IPS-15b (cell line): ENCODE measurements around the gene SH3RF3.
"Not testable (repeated sequence)": the region's sequence is repeated elsewhere in the genome, so short reads cannot be mapped to it uniquely, and the experiment has no call there.

Experiments
- H3K27me3 ChIP-seq: one replicate; pipeline ENCODE4 v1.6.1; 2013; ENCODE audit warnings: low read length; ENCODE audit not compliant: control insufficient read depth, insufficient read depth
- H3K36me3 ChIP-seq: one replicate; pipeline ENCODE4 v1.6.1; 2013; ENCODE audit warnings: low read length; ENCODE audit not compliant: control insufficient read depth, insufficient read depth
- H3K4me1 ChIP-seq: one replicate; pipeline ENCODE4 v1.6.1; 2013; ENCODE audit warnings: mild to moderate bottlenecking, low read length; ENCODE audit not compliant: control insufficient read depth, insufficient read depth
- H3K4me3 ChIP-seq: one replicate; pipeline ENCODE4 v1.5.1; 2013; ENCODE audit warnings: low read depth, low read length
- H3K9ac ChIP-seq: one replicate; pipeline ENCODE4 v1.6.1; 2013; ENCODE audit warnings: low read depth, mild to moderate bottlenecking, low read length
- H3K9me3 ChIP-seq: one replicate; pipeline ENCODE4 v1.6.1; 2013; ENCODE audit warnings: mild to moderate bottlenecking, low read length; ENCODE audit not compliant: control insufficient read depth, insufficient read depth

SH3RF3 gene

DNA sequence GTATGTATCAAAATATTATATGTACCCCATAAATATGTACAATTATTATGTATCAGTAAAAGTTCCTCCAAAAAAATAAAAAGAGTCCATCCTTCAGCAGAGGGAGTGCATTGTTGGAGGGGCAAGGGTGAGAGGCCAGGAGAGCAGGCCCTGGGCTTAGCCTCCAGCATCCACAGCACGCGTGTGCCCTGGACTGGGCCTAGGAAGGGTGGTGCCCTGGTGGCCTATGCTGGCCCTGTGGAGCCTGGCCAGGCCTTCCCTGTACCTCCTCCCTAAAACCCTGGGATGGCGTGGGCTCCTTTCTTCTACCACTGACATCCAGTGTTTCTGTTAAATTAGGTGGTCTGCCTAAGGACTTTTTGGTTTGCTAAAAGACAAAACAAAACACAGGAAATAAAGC is 93.4 kb downstream of the SH3RF3 start:
- Histone ChIP-seq H3K36me3 (no peaks in the 10 kb centered on the region), H3K27me3 (no peaks in the 10 kb centered on the region), H3K9ac (no peak overlapping the region), H3K4me1 (no peaks in the 10 kb centered on the region), H3K9me3 (no peaks in the 10 kb centered on the region), H3K4me3 (no peak overlapping the region)

DNA sequence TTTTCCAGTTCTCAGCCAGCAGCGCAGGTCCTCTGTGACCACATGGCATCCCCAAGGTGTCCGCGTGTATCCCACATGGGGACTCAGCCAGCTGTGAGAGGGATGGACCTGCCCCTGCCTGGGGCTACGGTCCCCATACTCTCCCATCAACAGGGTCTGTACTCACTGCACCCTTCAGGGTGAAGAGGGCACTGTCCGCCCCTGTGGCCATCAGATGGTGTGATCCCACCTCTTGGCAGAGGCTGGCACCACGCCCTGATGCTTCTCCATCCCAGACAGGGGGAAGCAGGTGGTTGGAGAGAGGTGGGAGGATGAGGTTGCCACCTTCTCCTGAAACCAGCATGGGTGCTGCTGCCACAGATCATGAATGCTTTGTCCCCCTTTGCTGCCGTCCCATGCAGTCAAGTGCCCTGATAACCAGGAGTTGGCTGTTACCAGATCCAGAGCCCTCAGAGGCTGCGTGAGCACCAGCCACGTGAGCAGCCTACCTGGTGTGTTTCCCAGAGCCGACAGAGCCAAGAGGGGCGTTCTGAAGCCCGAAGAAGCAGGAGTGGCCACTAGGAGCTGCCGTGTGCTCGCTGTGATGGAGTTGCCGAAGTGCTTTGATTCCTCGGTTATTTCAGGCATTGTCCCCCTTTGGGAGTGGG is 93.9 kb downstream of the SH3RF3 start:
- no peak overlapping the region for H3K4me3 ChIP-seq
- no peaks in the 10 kb centered on the region for H3K27me3 ChIP-seq
- H3K9me3 ChIP-seq, result no peaks in the 10 kb centered on the region
- H3K36me3 ChIP-seq, result no peaks in the 10 kb centered on the region
- H3K4me1 ChIP-seq, result no peaks in the 10 kb centered on the region
- H3K9ac ChIP-seq, result no peak overlapping the region

DNA sequence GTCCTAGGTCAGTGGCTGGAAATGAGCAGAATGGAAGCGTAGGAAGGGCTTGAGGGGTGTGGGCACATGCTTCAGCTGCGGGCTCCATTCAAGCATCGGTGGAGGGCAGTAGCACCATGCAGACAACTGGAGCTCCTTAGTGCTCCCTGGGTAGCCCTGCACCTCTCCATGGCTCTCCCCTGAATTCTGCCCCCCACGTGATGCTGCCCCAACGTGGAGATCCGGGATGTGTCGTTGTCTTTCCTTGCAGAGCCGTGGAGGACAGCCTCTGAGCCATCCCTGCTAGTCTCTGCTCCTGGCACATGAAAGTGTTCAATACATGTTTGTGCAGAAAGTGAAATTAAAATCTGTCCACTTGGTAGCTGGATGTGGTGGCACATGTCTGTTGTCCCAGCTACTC is 94.5 kb downstream of the SH3RF3 start:
- H3K9ac ChIP-seq, result no peak overlapping the region
- no peaks in the 10 kb centered on the region for H3K36me3 ChIP-seq
- H3K9me3 ChIP-seq, result no peaks in the 10 kb centered on the region
- no peak overlapping the region for H3K4me3 ChIP-seq
- no peaks in the 10 kb centered on the region for H3K4me1 ChIP-seq
- no peaks in the 10 kb centered on the region for H3K27me3 ChIP-seq

DNA sequence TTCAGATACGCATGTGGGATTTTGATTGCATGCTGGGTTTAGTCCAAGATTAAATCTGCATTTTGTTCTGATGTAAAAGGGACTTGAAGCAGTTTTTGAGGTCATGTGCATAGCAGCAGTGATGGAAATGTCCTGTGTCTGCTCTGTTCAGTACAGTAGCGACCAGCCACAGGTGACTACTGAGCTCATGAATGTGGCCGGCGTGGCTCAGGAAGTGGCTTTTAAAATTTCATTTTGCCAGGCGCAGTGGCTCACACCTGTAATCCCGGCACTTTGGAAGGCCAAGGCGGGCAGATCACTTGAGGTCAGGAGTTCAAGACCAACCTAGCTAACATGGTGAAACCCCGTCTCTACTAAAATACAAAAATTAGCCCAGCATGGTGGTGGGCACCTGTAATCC is 95.3 kb downstream of the SH3RF3 start:
- not testable (repeated sequence) for H3K27me3 ChIP-seq, H3K36me3 ChIP-seq, H3K9me3 ChIP-seq, H3K9ac ChIP-seq, H3K4me3 ChIP-seq, H3K4me1 ChIP-seq

DNA sequence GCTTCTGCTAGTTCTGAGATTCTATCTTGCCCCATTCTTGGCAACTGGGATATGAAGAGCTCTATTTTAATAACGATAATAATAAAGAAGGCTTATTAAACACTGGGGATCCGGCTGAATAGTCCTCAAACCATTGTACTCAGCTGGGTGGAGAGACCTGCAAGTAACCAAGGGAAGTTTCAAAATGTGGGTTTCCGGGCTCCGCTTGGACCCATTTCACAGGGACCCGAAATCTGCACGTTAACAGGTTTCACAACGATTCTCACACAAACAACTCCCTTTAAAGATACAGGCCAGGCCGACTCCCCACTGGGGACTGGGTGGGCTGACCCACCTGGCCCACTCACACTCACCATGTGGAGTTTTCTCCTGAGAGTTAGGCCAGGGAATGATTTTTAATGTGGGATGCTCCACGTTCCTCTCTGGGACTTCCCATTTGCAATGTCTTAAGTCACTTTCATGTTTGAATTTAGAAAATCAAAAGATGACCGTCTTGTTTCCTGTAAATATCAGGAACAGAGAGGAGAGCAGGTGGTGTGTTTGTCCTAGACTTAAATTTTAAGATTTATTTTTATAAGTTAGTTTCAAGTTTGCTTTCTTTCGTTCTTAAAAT is 96.3 kb downstream of the SH3RF3 start:
- Histone ChIP-seq H3K27me3 (no peaks in the 10 kb centered on the region), H3K4me1 (peaks cover 6% of the 10 kb centered on the region), H3K9me3 (no peaks in the 10 kb centered on the region), H3K4me3 (no peak overlapping the region), H3K9ac (no peak overlapping the region), H3K36me3 (no peaks in the 10 kb centered on the region)

DNA sequence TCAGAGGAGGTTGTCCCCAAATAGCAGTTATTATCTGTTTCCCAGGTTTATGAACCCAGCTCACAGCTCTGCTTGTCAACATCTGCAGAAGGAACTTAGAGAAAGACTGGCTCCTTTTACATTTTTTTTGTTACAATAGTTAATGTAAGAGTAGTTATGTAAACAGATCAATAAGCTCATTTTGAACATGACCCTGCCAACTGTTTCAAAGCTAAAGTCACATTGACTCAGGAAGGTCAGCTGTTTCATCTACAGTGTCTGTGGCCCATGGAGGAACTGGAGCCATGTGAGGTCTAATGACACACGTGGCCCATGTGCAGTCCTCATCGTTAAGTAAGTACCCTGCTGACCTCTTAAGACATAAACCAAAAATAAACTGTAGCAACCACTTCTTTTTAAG is 97.1 kb downstream of the SH3RF3 start:
- Histone ChIP-seq H3K4me1 (peaks cover 6% of the 10 kb centered on the region), H3K9ac (no peak overlapping the region), H3K36me3 (no peaks in the 10 kb centered on the region), H3K4me3 (no peak overlapping the region), H3K9me3 (no peaks in the 10 kb centered on the region), H3K27me3 (no peaks in the 10 kb centered on the region)

DNA sequence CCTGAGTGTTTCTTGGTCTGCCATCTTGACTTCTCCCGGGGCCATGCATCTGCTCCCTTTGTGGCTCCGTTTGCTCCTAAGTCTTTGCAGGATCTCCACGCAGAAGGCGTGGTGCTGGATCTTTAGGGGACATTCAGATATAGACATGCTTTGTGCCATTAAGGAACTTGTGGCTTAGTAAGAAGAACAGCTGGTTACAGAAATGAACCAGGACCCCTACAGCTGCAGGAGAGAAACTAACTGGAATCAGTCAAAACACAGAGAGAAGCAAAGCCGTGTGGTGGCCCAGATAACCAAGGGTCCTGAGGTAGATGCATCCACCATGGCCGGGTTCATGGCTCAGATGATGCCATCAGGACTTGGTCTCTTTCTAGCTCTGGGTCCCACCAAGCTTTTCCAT is 97.6 kb downstream of the SH3RF3 start:
- Histone ChIP-seq H3K27me3 (no peaks in the 10 kb centered on the region), H3K9ac (no peak overlapping the region), H3K4me1 (peaks cover 6% of the 10 kb centered on the region), H3K4me3 (no peak overlapping the region), H3K9me3 (no peaks in the 10 kb centered on the region), H3K36me3 (no peaks in the 10 kb centered on the region)

DNA sequence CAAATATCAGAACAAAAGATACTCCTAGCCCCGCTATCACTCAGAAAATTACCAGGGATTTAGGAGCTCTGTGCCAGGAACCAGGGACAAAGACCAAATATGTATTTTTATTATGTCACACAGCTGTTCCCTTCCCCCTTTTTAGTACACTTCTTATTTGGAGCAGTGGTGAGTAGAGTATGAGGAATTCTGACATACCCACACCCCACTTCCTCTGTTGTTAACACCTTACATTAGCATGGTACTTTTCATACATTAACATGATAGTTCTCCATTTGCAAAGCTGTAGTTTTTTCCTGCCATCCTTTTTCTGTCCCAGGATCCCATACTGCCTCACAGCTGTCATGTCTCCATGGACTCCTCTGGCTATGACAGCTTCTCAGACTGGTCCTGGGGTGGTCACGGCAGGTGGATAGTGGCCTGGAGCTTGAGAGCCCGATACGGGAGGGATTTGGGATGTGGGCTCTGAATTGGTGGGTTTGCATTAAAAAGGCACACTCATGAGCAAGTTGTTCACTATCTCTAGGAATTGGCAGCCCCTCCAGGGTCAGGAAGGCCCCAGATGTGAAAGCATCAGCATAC is 100.2 kb downstream of the SH3RF3 start:
- Histone ChIP-seq H3K27me3 (no peaks in the 10 kb centered on the region), H3K36me3 (no peaks in the 10 kb centered on the region), H3K9ac (no peak overlapping the region), H3K4me1 (peaks cover 6% of the 10 kb centered on the region), H3K4me3 (no peak overlapping the region), H3K9me3 (no peaks in the 10 kb centered on the region)

DNA sequence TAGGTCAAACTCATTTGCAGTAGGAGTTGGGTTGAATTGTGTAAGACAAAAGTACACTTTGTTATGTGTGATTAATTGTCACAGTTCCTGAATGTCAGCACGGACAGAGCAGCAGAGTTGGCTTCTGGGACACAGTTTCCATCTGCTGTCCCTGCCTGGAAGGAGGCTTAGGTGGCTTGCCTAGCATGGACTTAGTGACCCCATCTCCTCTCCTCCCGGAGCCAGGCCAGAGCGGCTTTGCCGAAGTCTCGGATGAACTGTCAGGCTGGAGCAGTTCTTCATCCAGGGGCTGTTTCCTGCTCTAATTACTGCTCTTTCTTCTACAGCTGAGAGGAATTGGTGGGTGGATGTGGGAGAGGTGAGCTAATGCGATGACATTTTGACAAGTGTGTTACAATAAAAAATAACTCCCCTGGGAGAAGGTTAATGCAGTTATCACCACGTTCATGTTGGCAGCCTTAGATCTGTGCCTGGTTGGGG is 102.0 kb downstream of the SH3RF3 start:
- H3K4me1 ChIP-seq, result peaks cover 6% of the 10 kb centered on the region
- H3K36me3 ChIP-seq, result no peaks in the 10 kb centered on the region
- H3K27me3 ChIP-seq, result no peaks in the 10 kb centered on the region
- H3K4me3 ChIP-seq, result no peak overlapping the region
- H3K9me3 ChIP-seq, result no peaks in the 10 kb centered on the region
- no peak overlapping the region for H3K9ac ChIP-seq

DNA sequence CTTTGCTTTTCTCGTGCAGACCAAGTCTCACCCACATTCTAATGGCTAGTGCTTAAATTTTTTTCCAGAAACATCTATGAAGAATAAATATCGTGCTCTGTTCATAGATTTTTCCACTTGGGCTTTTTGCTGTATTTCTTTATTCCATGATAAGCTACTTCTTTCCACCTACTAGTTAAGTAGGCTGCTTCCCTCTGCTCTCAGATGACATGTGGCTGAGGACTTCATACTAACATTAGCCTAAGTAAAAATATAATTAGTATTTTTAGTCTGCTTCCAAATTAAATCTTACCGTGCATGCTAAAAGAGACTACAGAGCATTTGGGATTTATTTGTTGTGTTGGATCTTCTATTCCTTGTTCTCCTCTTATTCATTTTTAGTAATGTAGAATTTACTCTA is 102.4 kb downstream of the SH3RF3 start:
- Histone ChIP-seq H3K4me3 (no peak overlapping the region), H3K9me3 (no peaks in the 10 kb centered on the region), H3K9ac (no peak overlapping the region), H3K36me3 (no peaks in the 10 kb centered on the region), H3K27me3 (no peaks in the 10 kb centered on the region), H3K4me1 (peaks cover 6% of the 10 kb centered on the region)

DNA sequence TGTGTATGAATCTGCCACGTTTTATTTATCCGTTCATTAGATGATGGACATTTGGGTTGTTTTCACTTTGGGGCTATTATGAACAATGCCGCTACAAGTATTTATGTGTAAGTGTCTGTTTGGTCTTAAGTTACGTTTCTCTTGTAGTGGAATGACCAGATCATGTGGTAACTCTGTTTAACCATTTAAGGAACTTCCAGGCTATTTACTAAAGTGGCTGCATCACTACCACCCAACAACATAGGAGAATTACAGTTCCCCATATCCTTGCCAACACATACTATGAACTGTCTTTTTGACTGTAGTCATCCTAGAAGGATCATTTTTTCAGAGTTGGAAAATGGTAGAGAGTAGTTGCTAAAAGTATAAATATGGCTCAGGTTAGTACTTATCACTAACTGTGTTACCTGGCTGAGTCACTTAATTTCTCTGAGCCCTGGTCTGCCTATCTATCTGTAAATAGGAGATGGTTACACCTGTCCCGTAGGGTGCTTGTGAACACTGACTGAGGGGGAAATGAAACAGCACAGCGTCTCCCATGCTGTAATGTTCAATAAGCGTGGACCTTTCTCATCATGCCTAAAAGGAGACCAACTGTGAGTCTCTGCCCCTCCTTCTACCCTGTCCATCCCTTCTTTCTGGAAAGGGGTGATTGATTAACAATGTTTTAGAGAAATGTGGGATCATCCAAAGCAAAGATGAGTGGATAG is 103.1 kb downstream of the SH3RF3 start:
- H3K27me3 ChIP-seq, result no peaks in the 10 kb centered on the region
- no peak overlapping the region for H3K9ac ChIP-seq
- no peaks in the 10 kb centered on the region for H3K36me3 ChIP-seq
- H3K4me3 ChIP-seq, result no peak overlapping the region
- peaks cover 6% of the 10 kb centered on the region for H3K4me1 ChIP-seq
- H3K9me3 ChIP-seq, result no peaks in the 10 kb centered on the region

DNA sequence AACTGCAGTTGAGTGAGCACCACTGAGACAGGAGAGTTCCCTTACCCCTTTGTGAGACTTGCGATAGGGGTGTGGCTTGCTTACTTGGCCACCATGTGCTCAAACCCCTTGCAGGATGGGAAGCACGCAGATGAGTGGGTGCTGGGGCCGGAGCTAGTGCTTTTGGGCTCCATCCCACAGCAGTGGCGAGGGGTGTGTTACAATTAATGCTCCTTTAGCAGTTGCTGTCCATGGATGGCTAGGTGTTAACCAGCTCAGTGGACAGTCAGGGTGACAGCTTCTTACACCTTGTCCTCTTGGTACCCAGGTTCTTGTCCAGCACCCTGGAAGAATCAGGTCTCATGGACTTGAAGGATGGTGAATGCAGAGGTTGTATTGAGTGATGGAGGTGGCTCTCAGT is 103.9 kb downstream of the SH3RF3 start:
- no peaks in the 10 kb centered on the region for H3K36me3 ChIP-seq
- no peaks in the 10 kb centered on the region for H3K27me3 ChIP-seq
- no peak overlapping the region for H3K9ac ChIP-seq
- H3K4me1 ChIP-seq, result peaks cover 6% of the 10 kb centered on the region
- H3K9me3 ChIP-seq, result no peaks in the 10 kb centered on the region
- H3K4me3 ChIP-seq, result no peak overlapping the region
